ENCODE measurements around the gene LPP.

The LPP gene

GRCh38 chr3:188827103-188827502 lies 673.1 kb downstream of the LPP start:
- DNase-seq (ENCODE audit: low read depth in 2 of 2), result no peak

- no peak for DNase-seq (ENCODE audit: low read depth in 2 of 2)
Measured at GRCh38 chr3:188827576-188827975, 673.6 kb downstream of the LPP start.

- DNase-seq (ENCODE audit: low read depth in 2 of 2), result no peak
Measured at GRCh38 chr3:188829130-188829529, 675.2 kb downstream of the LPP start.

- DNase-seq (ENCODE audit: low read depth in 2 of 2), result no peak
Measured at GRCh38 chr3:188829576-188829975, 675.6 kb downstream of the LPP start.

GRCh38 chr3:188830893-188831292 lies 676.9 kb downstream of the LPP start:
- no peak for DNase-seq (ENCODE audit: low read depth in 2 of 2)

- DNase-seq (ENCODE audit: low read depth in 2 of 2), result no peak
Measured at GRCh38 chr3:188832146-188832545, 678.2 kb downstream of the LPP start.

GRCh38 chr3:188832961-188833721 lies 679.2 kb downstream of the LPP start:
- DNase-seq (ENCODE audit: low read depth in 2 of 2), result no peak

GRCh38 chr3:188834349-188834748 lies 680.4 kb downstream of the LPP start:
- no peak for DNase-seq (ENCODE audit: low read depth in 2 of 2)

GRCh38 chr3:188839187-188839695 lies 685.3 kb downstream of the LPP start:
- no peak for DNase-seq (ENCODE audit: low read depth in 2 of 2)

- no peak for DNase-seq (ENCODE audit: low read depth in 2 of 2)
Measured at GRCh38 chr3:188840290-188840689, 686.3 kb downstream of the LPP start.

- no peak for DNase-seq (ENCODE audit: low read depth in 2 of 2)
Measured at GRCh38 chr3:188841906-188842305, 687.9 kb downstream of the LPP start.

GRCh38 chr3:188842639-188843038 lies 688.7 kb downstream of the LPP start:
- DNase-seq (ENCODE audit: low read depth in 2 of 2), result no peak

- DNase-seq (ENCODE audit: low read depth in 2 of 2), result no peak
Measured at GRCh38 chr3:188844096-188844495, 690.1 kb downstream of the LPP start.

- DNase-seq (ENCODE audit: low read depth in 2 of 2), result no peak
Measured at GRCh38 chr3:188845514-188845913, 691.6 kb downstream of the LPP start.

GRCh38 chr3:188848947-188849346 lies 695.0 kb downstream of the LPP start:
- DNase-seq (ENCODE audit: low read depth in 2 of 2), result no peak

GRCh38 chr3:188853856-188854771 lies 700.2 kb downstream of the LPP start:
- no peak for DNase-seq (ENCODE audit: low read depth in 2 of 2)

- no peak for DNase-seq (ENCODE audit: low read depth in 2 of 2)
Measured at GRCh38 chr3:188854772-188855149, 700.8 kb downstream of the LPP start.

- no peak for DNase-seq (ENCODE audit: low read depth in 2 of 2)
Measured at GRCh38 chr3:188855675-188856074, 701.7 kb downstream of the LPP start.

GRCh38 chr3:188860147-188860546 lies 706.2 kb downstream of the LPP start:
- DNase-seq (ENCODE audit: low read depth in 2 of 2), result no peak

GRCh38 chr3:188861842-188862744 lies 708.1 kb downstream of the LPP start:
- no peak for DNase-seq (ENCODE audit: low read depth in 2 of 2)

GRCh38 chr3:188863999-188864406 lies 710.0 kb downstream of the LPP start:
- DNase-seq (ENCODE audit: low read depth in 2 of 2), result no peak
